ENCODE data around the gene LRRC47.
A peak's percentile ranks its signal among the peaks of the same experiment; 100 is the strongest.

Gene LRRC47

DNA sequence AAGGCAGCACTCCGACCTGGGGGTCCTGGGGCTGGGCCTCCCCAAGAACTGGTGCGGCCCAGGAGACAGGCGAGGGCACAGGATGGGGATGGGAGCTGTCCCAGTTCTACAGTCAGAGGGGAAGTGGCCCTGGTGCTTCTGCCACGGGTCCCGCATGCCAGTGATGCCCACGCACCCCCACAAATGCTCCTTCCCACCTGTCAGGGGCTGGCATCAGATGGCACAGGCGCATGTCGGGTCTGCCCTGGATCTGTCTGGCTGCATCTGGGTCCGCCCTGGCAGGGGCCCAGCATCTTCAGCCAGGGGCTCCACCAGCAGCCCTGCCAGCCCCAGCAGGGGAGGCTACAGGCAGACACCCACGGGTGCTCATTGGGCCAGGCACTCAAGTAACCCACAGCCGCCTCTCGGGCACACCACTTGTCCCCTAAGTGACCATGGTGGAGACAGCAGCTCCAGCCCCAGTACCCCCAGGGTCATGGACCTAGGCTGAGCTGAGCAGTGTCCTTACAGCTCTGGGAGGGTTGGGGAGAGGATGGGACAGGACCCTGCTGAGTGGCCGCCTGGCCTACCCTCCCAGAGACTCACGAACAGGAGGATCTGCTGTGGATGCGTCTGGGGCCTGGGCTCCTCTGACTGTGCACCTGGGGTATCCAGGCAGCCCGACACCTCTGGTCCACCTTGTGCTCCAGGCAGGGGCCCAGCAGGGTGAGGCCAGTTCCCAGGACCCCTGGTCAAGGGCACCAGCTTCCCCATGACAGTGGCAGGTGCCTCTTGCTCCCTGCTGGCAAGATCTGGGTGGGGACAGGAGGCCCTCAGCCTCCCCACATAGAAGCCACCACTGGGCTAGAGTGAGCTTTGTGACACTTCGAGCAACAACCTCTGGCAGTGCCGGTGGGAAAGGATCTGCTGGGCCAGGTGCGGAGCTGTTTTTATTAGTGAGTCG, 18.4 kb downstream of the LRRC47 start:
- H3K4me3 ChIP-seq = no peak overlapping the region
- no peak for DNase-seq (ENCODE audit: low spot score)
- no peak overlapping the region for H3K27ac ChIP-seq
- TF ChIP-seq, protein P1, sequence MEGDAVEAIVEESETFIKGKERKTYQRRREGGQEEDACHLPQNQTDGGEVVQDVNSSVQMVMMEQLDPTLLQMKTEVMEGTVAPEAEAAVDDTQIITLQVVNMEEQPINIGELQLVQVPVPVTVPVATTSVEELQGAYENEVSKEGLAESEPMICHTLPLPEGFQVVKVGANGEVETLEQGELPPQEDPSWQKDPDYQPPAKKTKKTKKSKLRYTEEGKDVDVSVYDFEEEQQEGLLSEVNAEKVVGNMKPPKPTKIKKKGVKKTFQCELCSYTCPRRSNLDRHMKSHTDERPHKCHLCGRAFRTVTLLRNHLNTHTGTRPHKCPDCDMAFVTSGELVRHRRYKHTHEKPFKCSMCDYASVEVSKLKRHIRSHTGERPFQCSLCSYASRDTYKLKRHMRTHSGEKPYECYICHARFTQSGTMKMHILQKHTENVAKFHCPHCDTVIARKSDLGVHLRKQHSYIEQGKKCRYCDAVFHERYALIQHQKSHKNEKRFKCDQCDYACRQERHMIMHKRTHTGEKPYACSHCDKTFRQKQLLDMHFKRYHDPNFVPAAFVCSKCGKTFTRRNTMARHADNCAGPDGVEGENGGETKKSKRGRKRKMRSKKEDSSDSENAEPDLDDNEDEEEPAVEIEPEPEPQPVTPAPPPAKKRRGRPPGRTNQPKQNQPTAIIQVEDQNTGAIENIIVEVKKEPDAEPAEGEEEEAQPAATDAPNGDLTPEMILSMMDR (IDR thresholded peaks at IDR 0.05) = no peak

DNA sequence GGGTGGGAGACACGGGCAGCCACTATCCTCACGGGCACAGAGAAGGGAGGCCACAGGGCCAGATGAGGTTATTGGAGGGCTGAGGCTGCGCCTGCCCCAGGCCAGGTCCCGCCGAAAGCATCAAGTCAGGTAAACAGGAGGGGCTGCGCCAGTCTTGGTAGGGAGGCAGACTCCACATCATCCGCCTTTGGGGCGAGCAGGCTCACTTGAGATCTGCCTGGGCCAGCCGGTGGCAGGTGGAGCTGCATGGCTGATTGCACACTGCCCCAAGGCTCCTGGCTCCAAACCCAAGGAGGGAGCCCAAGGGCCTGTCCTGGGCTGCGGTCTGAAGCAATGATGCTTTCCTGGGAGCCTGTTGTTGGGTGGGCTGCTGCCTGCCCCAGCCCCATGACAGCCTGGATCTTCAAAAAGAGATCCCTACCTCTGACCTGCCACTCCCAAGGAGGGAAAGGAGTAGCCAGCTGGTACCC, 19.2 kb downstream of the LRRC47 start:
- TF ChIP-seq, protein P1 (IDR thresholded peaks at IDR 0.05) = no peak
- no peak overlapping the region for H3K4me3 ChIP-seq
- H3K27ac ChIP-seq = no peak overlapping the region
- no peak for DNase-seq (ENCODE audit: low spot score)

DNA sequence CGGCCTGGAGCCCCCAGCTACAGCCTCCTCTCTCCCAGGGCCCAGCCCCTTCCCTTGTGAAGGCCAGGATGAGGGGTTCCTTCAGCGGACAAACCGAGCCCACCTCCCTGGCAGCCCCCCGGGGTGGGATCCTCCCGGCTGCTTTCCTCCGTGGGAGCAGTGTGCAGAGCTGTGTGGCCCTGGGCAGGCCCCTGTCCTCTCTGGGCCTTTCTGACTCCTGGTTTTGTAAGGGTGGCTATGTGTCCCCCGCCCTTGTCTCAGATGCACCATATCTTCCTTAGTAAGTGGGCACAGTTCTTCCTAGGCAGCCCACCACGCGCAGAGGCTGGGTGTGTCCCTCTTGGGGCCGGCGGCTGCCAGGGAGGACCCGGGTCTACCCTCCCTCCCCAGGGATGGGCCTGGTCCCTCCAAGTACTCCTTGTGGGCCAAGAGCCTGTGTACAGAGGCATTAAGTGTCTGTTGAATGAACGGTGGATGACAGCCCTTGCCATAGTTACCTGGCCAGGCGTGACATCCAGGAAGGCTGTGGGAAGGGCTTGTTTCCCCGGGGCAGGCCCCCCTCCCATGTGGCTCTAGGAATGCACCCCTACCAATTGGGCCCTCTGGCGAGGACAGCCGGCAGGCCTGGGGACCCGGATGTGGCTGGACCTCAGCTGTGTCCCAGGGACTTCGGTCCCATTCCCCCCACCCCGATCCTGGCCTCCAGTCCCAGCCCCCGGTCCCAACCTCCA, 19.9 kb downstream of the LRRC47 start:
- H3K27ac ChIP-seq = no peak overlapping the region
- no peak overlapping the region for H3K4me3 ChIP-seq
- no peak for DNase-seq (ENCODE audit: low spot score)
- TF ChIP-seq, protein P1 (IDR thresholded peaks at IDR 0.05) = no peak

DNA sequence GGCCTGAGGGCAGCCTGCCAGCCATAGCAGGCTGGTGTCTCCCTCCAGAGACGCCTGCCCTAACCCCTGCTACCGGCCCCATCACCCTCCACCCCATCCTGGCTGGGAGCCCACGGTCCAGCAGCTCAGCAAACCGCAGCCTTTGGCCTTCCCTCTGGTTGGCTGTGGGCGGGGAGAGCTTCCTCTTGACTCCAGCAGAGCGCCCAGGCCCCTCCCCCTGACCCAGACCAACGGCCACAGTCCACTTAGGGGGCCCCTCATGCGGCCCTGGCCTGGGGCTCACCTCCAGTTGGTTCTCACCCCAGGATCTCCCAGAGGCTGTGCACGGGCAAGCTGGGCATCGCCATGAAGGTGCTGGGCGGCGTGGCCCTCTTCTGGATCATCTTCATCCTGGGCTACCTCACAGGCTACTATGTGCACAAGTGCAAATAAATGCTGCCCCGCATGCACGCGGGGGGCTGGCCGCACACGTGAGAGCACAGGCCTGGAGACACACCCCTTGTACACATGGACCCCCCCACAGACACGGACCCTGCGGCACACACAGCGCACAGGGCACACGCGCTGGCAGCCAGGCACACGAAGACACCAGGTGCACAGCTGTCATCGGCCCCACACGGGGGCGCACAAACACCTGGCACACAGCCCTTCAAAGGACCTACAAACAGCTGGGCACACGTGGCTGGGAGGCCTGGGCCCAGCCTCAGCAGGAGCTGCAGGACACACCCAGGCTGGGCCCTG, 20.6 kb downstream of the LRRC47 start:
- DNase-seq (ENCODE audit: low spot score) = no peak
- no peak overlapping the region for H3K27ac ChIP-seq
- H3K4me3 ChIP-seq = no peak overlapping the region
- TF ChIP-seq, protein P1 (IDR thresholded peaks at IDR 0.05) = no peak

DNA sequence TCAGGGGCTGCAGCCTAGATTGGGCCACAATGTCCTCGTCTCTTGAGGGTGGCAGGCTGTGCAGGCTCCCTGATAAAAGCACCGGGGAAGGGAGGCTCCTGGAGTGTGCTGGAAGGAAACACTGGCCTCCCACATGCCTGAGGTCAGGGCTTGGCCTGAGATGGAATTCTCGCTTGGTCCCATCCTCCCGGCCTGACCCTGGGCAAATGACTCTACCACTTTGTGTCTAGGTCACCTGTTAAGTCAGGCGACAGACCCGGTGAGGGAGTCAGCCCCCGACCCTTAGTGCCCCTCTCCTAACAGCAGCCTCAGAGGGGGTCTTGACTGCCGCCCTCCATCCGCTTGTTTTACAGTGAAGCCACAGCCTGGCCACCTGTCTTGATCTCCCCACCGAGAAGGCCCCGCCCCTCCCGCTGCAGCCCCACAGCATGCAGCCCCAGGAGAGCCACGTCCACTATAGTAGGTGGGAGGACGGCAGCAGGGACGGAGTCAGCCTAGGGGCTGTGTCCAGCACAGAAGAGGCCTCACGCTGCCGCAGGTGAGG, 21.3 kb downstream of the LRRC47 start:
- Histone ChIP-seq H3K4me3 (no peak overlapping the region), H3K27ac (peak overlapping the region in 1 of 2 donors; percentile 3)
- DNase-seq (ENCODE audit: low spot score) = no peak
- TF ChIP-seq, protein P1 (IDR thresholded peaks at IDR 0.05) = no peak

DNA sequence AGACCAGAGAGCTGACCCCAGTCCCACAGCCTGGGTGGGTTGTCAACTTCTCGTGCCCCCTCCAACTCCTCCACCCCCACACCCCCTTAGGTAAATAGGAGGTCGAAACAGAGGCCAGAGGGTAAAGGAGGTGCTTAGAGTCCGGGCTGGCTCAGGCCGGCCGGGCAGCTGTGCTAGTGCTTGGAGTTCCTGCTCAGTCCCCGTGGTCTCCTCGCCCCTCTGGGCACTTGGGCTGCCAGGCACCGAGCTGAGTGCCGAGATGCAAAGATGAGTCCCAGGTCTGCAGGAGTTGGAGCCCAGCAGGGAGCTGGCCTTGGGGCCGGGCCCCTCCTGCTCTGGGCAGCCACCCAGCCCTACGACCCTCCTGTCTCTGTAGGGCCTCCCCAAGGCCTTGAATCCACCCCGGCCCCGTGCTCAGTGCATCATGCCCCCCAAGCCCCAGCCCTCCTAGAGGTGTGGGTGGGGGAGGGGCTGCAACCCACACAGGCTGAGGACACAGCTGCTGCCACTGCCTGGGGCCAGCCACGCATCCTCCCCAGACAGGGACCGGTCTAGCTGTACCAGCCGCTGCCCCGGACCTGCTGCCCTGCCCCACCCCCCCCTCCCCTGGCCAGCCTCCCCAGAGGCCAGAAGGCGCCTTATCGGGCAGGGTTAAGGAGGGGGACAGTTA, 21.9 kb downstream of the LRRC47 start:
- no peak overlapping the region for H3K4me3 ChIP-seq
- peak overlapping the region in 1 of 2 donors; percentile 3 for H3K27ac ChIP-seq
- no peak for DNase-seq (ENCODE audit: low spot score)
- TF ChIP-seq, protein P1 (IDR thresholded peaks at IDR 0.05) = no peak
